CD4-positive, alpha-beta T cell treated with Interleukin-15 for 4 hours (primary cell): ENCODE measurements around the gene SUGCT.

ENCODE experiments used
- DNase-seq: peaks from one replicate; pipeline ENCODE4 v3.0.0-alpha.2; 2020; ENCODE audit warnings: low spot score

SUGCT gene

DNA sequence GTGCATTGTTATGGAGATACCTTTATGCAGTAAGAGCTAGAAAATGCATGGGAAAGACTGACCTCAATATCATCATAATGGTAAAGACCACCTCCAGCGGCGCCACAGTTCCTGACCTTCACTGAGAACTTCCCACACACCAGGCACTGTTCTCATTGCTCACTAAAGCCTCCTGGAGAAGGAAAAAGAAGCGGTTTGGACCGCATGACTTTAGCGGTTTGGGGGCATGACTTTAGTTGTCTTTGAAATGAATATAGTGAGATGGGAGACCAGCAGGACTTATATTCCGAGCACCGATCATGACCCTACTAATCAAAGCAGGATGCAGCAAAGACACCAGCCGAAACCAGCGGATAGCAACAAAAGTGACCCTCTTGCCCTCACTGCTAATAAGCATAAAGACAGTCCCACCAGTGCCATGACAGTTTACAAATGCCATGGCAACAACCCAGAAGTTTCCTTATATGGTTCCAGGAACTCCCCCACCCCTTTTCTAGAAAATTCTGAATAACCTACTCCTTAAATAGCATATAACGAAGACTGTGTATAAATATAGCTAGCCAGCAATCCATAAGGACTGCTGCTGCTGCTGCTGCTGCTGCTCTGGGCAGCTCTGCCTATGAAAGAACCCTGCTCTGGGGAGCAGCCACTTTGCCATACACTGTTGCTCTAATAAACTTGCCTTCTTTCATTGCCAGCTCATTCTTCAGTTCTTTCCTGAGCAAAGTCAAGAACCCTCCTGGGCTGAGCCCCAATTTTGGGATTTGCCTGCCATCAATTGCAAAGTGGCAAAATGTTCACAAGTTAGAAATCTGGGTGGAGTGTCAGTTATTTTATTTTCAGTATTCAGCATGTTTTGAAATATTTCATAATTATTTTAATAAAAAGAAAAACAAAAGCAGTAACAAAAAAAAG is 694.1 kb downstream of the SUGCT start:
- no peak for DNase-seq

DNA sequence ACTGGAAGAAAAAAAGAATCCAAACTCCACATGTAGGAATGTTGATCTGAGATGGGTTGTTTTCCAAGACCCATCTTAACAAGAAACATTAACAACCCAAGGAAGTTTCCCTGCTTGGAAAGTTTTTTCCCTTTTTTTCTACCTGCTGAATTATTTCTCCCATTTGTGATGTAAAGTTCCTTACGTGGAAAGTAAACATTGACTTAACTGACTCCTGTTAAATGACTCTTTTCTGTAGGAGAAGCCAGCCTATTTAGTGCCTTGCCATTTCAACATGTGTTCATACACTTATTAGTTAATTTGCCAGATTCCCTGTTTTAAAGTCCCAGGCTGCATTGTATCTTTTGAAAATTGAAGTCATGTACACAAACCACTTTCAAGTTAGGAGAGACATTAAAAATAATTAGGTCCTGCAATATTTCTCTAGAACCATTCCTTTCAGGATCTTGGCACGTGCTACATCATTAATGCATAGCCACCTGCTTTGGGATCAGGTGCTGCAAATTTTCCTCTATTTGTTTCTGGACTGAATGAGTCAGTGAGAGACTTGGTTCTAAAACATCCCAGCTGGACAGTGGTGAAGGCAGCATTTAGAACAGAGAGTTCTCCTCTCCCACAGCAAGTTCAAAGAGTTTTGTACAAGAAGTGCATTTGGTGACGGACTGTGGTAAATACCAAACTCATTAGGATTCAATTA is 698.5 kb downstream of the SUGCT start:
- DNase-seq = no peak

DNA sequence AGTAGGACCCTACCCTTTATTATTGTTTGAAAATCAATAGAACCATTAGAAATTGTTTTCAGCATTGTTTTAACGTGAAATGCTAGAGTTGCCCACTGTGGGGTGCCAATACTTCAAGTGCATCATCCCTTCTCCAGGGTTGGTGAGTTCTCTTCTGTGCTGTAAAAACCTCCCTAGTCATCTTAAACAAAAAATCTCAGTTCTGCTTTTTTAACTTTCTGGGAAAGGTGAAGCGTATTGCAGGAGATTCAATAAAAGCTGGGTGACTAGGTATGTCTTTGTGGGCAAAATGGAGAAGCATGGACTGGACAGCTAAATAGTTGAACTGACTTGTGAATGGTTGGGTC is 699.1 kb downstream of the SUGCT start:
- DNase-seq = no peak

DNA sequence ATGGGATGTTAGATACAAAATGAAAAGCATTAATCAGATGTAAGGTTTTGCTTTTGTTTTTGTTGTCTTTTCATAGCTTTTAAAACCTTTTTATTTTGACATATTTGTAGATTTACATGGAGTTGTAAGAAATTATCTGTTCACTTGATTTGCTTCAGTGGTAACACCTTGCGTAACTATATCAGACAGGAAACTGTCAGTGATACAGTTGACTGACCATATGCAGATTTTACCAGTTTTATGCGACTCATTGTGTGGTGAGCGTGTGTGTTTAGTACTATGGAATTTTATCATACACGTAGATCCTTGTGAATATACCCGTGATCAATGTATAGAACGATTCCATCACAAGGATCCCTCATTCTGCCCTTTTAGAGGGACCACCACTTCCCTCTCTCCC is 701.4 kb downstream of the SUGCT start:
- DNase-seq = no peak

DNA sequence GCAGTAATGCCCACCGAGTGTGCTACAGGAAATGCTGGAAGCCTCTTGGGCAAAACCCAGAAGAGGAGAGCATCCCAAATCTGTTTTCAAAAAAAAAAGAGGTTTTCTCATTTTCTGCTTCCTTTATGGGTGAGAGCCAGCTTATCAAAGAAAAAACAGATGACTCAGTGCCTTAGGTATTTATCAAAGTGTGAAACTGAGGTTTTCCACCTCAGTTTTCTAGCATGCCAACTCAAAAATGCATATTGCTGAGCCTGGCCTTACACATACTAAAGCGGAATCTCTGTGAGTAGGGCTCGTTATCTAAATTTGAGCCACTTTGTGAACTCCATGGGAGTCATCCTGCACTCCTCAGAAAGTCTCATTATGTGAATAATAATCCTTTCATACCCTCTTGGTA is 705.1 kb downstream of the SUGCT start:
- DNase-seq = no peak

DNA sequence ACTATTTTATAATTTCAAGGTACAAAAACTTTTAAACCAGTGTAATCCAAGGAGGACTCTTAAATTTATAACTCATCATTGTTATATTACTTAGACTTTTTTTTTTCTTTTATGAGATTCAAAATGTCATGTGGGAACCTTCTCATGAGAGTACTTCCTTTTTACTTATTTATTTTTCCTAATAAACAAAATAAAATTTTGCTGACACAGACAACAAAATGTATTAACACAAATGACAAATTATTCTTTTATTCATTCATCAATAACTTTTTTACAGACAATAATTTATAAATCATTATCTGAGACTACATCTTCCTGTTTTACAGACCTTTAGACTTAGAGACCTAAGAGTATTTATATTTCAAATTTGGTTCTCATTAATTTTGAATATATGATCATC is 706.2 kb downstream of the SUGCT start:
- no peak for DNase-seq

DNA sequence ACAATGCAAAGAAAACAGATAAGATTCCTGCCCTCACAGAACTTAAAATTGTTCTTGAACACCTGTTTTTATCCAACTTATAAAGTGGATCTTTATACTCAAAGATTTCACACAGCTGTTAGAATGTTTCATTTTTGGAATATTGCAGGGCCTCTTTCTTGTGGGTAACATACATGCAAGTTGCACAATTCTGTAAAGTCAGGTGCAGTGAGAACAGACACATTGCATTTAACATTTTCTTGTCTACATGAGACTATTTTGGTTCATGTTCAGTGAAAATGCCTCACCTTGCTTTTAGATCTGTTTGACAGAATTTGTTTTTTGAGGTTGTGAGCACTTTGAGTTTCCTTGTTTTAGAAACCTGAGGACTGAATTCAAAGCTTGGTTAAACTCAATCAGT is 707.8 kb downstream of the SUGCT start:
- DNase-seq = no peak

DNA sequence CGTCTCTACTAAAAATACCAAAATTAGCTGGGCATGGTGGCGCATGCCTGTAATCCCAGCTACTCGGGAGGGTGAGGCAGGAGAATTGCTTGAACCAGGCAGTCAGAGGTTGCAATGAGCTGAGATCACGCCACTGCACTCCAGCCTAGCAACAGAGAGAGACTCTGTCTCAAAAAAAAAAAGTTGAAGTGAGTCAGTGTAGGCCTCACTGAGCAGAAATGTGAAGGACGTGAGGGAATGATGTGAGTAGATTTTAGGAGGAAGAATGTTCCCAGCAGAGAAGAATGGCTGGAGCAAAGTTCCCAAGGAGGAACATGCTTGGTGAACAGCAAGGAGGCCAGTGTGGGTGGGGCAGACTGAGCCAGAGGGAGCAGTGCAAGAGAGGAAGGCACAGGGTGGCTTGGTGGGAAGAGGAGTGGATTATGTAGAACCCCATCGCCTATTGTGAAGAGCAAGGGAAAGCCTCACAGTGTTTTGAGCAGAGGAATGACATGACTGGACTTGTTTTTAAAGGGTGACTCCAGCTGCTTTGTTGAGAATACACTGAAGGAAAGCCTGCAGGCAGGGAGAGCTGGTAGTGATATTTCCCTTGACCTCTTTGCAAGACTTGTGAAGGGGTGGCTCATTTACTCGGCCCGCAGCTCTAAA is 708.7 kb downstream of the SUGCT start:
- DNase-seq = no peak

DNA sequence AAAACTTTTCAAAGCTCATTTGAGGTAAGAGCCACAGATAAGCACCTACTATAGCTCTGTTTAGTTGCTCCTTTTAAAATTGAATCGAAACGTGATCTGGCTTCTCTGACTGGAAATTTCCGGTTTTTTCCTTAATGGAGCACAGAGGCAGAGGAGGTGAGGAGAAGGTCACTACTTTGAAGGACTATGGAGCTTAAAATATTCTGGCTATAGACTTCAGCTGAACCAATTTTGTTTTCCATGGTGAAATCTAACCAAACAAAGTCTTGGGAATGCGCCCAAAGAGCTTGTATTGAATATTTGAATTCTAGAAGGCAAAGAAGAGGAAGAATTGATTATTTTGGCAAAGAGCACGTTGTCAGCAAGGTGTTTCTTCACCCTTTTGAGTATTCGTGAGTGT is 711.1 kb downstream of the SUGCT start:
- no peak for DNase-seq

DNA sequence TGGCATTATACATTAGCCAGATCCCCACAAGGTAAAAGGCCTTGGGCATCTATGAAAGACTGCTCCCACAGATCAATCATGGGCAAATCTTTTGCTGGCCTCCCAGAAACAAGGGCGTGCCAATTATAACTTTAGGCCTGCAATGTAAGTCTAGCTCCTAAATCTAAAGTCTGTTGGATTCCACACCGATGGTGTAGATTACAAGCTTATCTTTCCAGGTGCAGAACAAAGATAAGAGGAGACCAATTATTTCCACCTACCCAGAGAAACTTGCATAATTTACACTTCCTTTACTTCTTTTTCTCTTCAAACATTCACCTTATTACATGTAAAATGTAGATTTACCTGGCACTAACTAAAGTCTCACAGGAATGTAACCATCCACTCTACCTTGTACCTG is 713.1 kb downstream of the SUGCT start:
- no peak for DNase-seq

DNA sequence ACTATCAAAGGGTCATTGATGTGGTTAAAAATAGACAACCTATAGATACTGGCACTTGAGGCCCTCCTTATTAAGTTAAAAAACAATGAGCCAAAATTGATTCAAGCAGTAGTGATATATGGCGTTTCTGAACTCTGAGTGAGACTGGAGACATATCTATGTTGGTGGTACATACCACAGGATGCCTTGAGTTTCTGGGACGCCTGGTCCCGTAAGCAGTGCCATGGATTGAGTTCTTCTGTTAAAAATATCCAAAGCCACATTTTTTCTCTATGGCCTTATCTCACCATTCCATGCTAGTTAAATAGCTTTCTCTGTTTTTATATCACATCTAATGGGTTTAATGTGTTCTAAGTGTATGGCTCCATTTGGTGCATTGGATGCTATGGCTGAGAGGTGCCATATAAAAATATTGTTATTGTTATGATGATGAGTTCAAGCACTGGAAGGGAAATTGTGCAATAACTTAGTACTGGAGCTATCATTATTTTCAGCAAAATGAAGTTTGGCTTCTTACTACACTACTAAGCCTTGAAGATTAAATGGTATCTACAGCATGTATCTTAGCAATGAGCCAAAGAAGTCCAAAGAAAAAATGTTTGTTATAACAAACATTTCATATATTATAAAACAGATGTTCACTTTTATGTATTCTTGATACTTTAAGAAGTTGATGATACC is 713.9 kb downstream of the SUGCT start:
- DNase-seq = no peak

DNA sequence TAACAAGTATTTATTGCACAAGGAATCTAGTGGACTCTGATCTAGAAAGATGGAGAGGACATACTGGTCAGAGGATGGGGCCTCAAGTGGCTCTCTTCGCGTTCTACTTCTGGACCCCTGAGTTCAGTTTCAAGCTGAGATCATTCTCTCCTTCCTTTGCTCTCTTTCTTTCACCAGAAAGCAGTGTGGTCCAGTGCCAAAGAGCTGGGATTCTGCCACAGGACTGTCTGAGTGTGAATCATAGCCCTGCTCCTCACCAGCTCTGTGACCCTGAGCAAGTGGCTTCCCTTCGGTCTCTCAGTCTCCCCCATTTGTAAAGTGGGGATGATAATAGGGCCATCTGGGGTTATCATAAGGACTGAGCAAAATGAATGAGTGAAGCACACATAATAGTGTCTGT is 715.2 kb downstream of the SUGCT start:
- no peak for DNase-seq

DNA sequence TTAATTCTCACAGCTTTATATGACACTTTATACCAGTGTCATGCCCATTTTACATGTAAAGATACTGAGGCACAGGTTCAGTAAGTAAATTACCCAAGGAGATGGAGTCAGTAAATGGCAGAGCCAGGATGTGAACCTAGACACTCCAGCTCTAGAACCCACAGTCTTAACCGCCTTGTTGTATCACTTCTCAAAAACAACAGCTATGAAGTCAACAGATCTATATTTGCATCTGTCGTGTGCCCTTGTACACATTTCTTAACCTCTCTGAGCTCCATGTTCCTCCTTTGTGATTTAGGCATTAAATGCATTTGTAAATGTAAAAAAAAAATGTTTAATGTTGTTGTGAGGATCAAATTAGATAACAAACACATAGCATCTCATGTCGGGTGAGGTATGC is 716.2 kb downstream of the SUGCT start:
- no peak for DNase-seq

DNA sequence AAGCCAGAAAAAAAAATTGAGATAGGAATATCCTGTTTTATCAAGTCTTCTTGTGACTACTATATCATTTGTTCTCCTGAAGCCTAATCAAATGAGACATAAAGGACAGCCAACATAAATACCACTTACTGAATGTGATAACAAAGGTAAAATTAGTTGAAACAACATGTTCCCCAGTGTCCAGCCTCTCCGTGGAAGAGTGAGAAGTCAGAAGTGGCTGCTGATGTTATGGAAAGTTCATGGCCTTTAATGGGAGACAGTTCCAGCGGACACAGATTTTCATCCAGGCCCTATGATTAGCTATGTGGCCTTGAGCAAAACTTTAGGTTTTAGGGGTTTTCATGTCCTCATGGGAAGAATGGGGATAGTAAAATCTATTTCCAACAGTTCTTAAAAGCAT is 724.3 kb downstream of the SUGCT start:
- DNase-seq = no peak

DNA sequence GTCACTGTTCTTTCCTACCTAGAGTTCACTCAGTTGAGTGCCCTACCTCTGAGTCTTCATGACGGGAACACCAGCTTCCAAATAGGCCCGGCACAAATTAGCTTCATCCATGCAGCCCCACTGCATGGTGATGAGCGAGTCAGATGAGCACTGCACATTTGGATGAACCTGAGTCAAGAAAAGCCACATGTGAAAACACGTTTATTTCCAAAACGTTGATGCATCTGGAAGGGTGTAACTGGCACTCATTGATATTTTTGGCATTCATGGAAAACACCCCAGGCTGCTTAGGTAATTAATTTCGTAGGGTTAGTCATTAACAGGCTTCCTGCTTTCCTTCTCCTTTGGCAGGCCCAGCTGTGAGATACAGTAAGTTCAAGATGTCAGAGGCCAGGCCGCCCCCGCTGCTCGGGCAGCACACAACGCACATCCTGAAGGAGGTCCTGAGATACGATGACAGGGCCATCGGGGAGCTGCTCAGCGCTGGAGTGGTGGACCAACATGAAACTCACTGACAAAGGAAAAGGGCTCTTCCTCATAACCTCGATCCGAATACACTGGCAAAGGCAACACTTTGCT is 725.2 kb downstream of the SUGCT start:
- no peak for DNase-seq

DNA sequence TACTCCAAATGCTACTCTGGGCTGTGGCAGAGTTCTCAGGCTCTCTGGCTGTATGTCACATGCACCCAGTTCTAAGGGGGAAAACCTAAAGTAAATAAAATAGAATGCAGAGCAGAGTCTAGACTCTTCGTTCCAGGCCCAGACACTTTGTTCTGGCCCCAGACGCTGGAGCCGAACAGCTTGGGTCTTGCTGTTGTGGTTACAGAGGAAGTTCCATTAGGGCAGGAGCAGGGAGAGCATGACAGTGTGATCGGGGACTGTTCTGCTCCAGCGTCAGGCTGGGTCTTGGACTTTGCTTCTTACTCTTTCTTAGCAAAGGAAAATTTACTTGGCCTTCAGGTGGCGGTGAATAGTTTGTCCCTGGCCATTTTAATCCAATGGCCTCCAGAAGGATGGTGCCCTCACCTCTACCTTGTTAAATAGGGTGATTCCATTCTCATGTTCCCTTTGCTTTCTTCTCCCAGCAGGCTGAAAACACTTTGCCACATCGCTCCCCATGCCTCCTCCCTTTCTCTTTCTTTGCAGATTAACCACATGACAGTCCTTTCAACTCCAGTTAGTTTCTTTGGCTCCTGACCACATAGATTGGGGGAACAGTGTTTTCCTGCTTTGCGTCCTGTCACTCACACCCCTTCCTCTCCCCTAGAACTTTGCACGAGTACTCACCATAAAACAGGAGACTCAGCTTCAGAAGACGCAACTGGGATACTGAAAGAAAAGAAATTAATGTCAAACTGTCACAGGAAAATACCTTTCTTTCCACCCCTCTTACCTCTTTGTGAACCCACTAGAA is 730.8 kb downstream of the SUGCT start:
- no peak for DNase-seq

DNA sequence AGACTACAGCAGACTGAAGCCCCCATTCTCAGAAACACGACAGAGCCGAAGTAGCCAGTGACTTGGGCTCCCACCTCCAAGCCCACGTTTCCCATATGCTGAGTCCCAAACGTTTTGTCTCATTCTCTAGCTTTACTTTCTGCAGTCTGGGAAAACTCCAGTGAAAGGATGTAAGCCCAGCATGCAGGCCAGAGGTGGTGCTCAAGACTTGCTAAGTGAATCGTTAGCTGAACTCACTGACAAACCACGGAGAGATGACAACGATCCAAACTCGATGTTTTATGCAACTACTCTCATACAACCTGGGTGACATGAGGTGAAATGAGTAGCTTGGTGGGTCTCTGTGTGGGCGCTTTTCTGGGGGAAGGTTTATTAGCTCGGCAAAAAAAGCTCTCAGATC is 731.8 kb downstream of the SUGCT start:
- no peak for DNase-seq

DNA sequence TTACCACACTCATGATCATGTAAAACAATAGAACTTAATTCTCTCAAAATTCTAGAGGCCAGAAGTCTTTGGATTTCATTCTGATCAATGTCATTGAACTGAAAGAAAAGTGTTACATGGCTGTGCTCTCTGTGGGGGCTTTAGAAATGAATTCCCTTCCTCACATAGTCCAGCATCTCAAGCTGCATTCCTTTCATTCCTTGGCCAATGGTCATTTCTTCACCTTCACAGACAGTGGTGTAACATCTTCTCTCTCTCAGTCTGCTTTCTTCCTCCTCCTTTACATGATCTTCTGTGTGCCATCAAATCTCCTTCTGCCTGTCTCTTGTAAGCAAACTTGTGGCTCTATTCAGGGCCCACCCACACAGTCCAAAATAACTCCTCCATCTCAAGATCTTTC is 735.3 kb downstream of the SUGCT start:
- no peak for DNase-seq

DNA sequence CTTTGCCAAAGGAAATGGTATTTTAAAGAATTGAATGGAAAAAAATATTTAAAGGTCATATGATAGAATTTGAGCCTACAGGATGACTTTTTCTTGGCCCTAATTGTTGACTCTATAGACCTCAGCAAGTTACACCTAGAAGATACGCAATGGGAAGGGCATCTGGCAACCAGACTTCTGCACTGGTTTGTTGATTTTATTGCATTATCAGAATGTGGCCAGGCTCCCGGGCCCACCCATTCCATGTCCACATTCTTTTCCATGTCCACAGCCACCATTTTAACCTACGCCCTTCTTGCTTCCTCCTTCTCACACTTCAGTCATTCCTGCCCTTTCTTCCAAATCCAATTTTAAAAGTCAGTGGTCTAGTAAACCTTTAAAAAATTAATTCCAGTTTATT is 738.4 kb downstream of the SUGCT start:
- no peak for DNase-seq

DNA sequence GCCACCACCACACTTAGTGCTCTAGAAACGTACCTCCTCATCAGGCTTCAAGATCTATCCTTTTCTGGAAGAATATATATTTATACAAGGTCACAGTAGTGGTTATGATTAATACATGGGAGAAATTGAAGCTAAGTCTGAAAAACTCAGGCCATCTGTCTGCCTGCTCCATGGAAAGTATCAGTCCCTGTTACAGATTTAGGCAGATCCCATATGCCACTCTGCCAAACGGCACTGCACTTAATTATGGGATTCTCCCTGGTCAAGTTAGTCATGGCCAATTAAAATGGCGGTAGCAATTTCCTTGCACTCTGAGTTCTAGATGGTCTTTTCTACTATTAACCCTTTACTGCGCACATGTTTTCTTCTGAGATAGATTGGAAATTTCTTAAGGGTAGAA is 740.0 kb downstream of the SUGCT start:
- DNase-seq = no peak

DNA sequence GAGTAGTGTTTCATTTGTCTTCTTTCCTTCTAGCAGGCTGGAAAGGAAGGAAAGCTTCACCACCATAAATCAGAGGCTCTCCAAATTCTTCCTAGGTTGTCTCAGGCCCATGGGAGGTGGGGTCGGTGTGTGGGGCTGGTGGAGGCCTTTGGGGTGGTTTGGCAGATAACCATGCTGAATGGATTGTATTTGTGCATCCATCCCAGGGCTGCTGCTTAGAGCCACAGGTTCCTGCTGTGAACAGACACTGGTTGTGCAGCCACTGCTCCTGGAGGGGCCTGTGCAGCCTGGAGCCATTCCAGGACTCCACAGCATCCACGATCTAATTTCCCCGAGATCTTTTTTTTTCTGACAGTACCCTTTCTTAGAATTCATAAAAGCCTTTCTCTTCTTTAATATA is 741.8 kb downstream of the SUGCT start:
- DNase-seq = no peak
